GM18867 (cell line): ENCODE measurements around the gene CYGB.

Experiments
- ATAC-seq: cut with Tn5 transposase; IDR thresholded peaks from one replicate; pipeline ENCODE4 v1.9.1; 2021; ENCODE audit warnings: mild to moderate bottlenecking, moderate library complexity; ENCODE audit not compliant: unreplicated experiment

The CYGB gene

GRCh38 chr17:76537578-76538280, at the start of gene CYGB:
CYGB (minus strand) TSS chr17:76537709; CDS start chr17:76537542, 167 bp downstream.
- ATAC-seq, result no peak

- ATAC-seq, result no peak
Observed at GRCh38 chr17:76586741-76587487, 49.4 kb upstream of the CYGB start.

- ATAC-seq, result no peak
Observed at GRCh38 chr17:76585649-76586593, 48.4 kb upstream of the CYGB start, which contains the start of gene ST6GALNAC2. ST6GALNAC2 (minus strand) TSS chr17:76585860; CDS start chr17:76585808, 52 bp downstream.

- no peak for ATAC-seq
Observed at GRCh38 chr17:76585033-76585648, 47.6 kb upstream of the CYGB start.

- no peak for ATAC-seq
Observed at GRCh38 chr17:76584427-76585032, 47.0 kb upstream of the CYGB start.

- no peak for ATAC-seq
Observed at GRCh38 chr17:76582660-76583059, 45.2 kb upstream of the CYGB start.

GRCh38 chr17:76581515-76581914, 44.0 kb upstream of the CYGB start:
- no peak for ATAC-seq

GRCh38 chr17:76579281-76579680, 41.8 kb upstream of the CYGB start:
- no peak for ATAC-seq

- ATAC-seq, result no peak
Observed at GRCh38 chr17:76578376-76578775, 40.9 kb upstream of the CYGB start.

GRCh38 chr17:76577876-76578275, 40.4 kb upstream of the CYGB start:
- no peak for ATAC-seq

- no peak for ATAC-seq
Observed at GRCh38 chr17:76576189-76576588, 38.7 kb upstream of the CYGB start.

- ATAC-seq, result no peak
Observed at GRCh38 chr17:76575570-76575969, 38.1 kb upstream of the CYGB start.

- no peak for ATAC-seq
Observed at GRCh38 chr17:76574166-76574565, 36.7 kb upstream of the CYGB start.

- no peak for ATAC-seq
Observed at GRCh38 chr17:76573096-76573495, 35.6 kb upstream of the CYGB start.

- ATAC-seq, result no peak
Observed at GRCh38 chr17:76572201-76572910, 34.8 kb upstream of the CYGB start.

- no peak for ATAC-seq
Observed at GRCh38 chr17:76570877-76571471, 33.5 kb upstream of the CYGB start.

GRCh38 chr17:76570457-76570856, 32.9 kb upstream of the CYGB start:
- no peak for ATAC-seq

GRCh38 chr17:76569607-76570279, 32.2 kb upstream of the CYGB start:
- ATAC-seq, result no peak

GRCh38 chr17:76568811-76569221, 31.3 kb upstream of the CYGB start:
- no peak for ATAC-seq
